Measurements from ENCODE around the gene PPP1R1B. TPM values are rescaled to one million over a fixed set of nuclear protein-coding genes. Genes with fewer than 3 reads are reported as not detected.

Gene PPP1R1B
- total and polyA plus RNA-seq, 2 donors (not counting 1 experiment from before 2014, with no cell fraction given), result not detected

GRCh38 chr17:39671651-39672521, 45.1 kb downstream of the PPP1R1B start:
- H2AFZ ChIP-seq (ENCODE audit: insufficient read depth, low read depth, low read length, poor library complexity, severe bottlenecking), result peak overlapping the region; percentile 23
- WGBS (ENCODE audit: insufficient coverage), result 57% methylated on average over 17 of the region's 19 CpGs
- H3K4me3 ChIP-seq (ENCODE audit: control extremely low read depth in 1 of 5, extremely low read depth in 1 of 5, insufficient read depth in 1 of 5, low read depth in 2 of 5, low read length in 4 of 5), result no peak overlapping the region
- peaks cover 57 to 70% of the 10 kb centered on the region in 2 donors for H3K4me1 ChIP-seq (ENCODE audit: control insufficient read depth in 2 of 2, insufficient read depth in 2 of 2, low read length in 2 of 2)
- H3K36me3 ChIP-seq (replicated peaks in 1 of 2; ENCODE audit: control extremely low read depth in 1 of 2, control insufficient read depth in 1 of 2, extremely low read depth in 1 of 2, insufficient read depth in 2 of 2, low read length in 1 of 2), result no peaks in the 10 kb centered on the region
- peaks cover 0 to 31% (median 6%) of the 10 kb centered on the region in 4 experiments for H3K27me3 ChIP-seq (replicated peaks in 1 of 4; ENCODE audit: control extremely low read depth in 1 of 4, control insufficient read depth in 3 of 4, insufficient read depth in 4 of 4, low read length in 3 of 4)
- no peak for TF ChIP-seq EZH2 (IDR thresholded peaks at IDR 0.05; ENCODE audit: borderline replicate concordance, insufficient read depth, low read depth, low read length, poor library complexity, severe bottlenecking)
- peak; percentile 44 for TF ChIP-seq CTCF (IDR thresholded peaks at IDR 0.05)
- Mint-ChIP-seq H3K9me3 (ENCODE audit: insufficient read depth) (no peaks in the 10 kb centered on the region), H3K27ac (peak overlapping the region; percentile 61), H3K27me3 (peaks cover 17% of the 10 kb centered on the region), H3K4me1 (peaks cover 50% of the 10 kb centered on the region), H3K4me3 (peak overlapping the region; percentile 34)
- H3K79me2 ChIP-seq (ENCODE audit: control insufficient read depth, insufficient read depth, low read length), result no peaks in the 10 kb centered on the region
- ChIA-PET POLR2A (interaction anchor here (0.9 to 1.3 kb wide), 3 partner anchors 8 to 58 kb away, joined by 3 to 7 read pairs (median 6); no protein-coding TSS in a partner anchor), CTCF (interaction anchor here (0.6 to 8.7 kb wide), 16 partner anchors 8 to 291 kb away, joined by 3 to 109 read pairs (median 4); partner anchors contain the start of genes GSDMA, MIEN1 and PGAP3)
- no peak overlapping the region for H3K27ac ChIP-seq (ENCODE audit: low read length in 2 of 2)
- H4K20me1 ChIP-seq (ENCODE audit: control insufficient read depth, insufficient read depth, low read length, poor library complexity, severe bottlenecking), result no peaks in the 10 kb centered on the region
- ATAC-seq (ENCODE audit: low read depth) (no peak), DNase-seq (peak; percentile 48)
- intact Hi-C loops (cut with micrococcal nuclease), result no loop called here
- peak overlapping the region; percentile 54 for H3K4me2 ChIP-seq (replicated peaks; ENCODE audit: low read depth, low read length, poor library complexity, severe bottlenecking)
- peaks cover 0 to 2% (median 0%) of the 10 kb centered on the region in 3 donors for H3K9me3 ChIP-seq (ENCODE audit: control extremely low read depth in 1 of 3, control insufficient read depth in 2 of 3, insufficient read depth in 1 of 3, low read length in 2 of 3)
- H3K9ac ChIP-seq (ENCODE audit: low read length), result no peak overlapping the region

All from B cell (primary cell).